ENCODE data around the gene ZFC3H1.
"Not testable (repeated sequence)": the region's sequence is repeated elsewhere in the genome, so short reads cannot be mapped to it uniquely, and the experiment has no call there.

The ZFC3H1 gene

GRCh38 chr12:71691504-71692129, 28.0 kb upstream of the ZFC3H1 start:
- Histone ChIP-seq H3K4me1 (ENCODE audit: control insufficient read depth, insufficient read depth, low read depth, low read length) (peaks cover 4% of the 10 kb centered on the region), H3K4ac (ENCODE audit: low read depth in 1 of 2, low read length in 2 of 2) (no peak overlapping the region), H3K27me3 (ENCODE audit: control insufficient read depth in 1 of 2, insufficient read depth in 1 of 2, low read length in 2 of 2) (no peaks in the 10 kb centered on the region), H2BK5ac (ENCODE audit: low read depth, low read length, poor library complexity, severe bottlenecking) (no peak overlapping the region), H3K14ac (ENCODE audit: low read length in 2 of 2) (no peak overlapping the region), H2AK5ac (ENCODE audit: low read length, severe bottlenecking) (no peak overlapping the region), H2AFZ (ENCODE audit: low read depth, low read length) (no peak overlapping the region), H2BK12ac (ENCODE audit: low read length in 2 of 2) (no peak overlapping the region), H4K91ac (ENCODE audit: low read length) (no peak overlapping the region), H3K4me3 (ENCODE audit: insufficient read depth in 1 of 2, low read depth in 1 of 2, low read length in 2 of 2) (no peak overlapping the region), H3K18ac (ENCODE audit: low read depth in 1 of 2, low read length in 2 of 2) (no peak overlapping the region), H2BK120ac (ENCODE audit: low read depth, low read length) (no peak overlapping the region), H3K79me1 (replicated peaks; ENCODE audit: low read length, poor library complexity, severe bottlenecking) (peaks cover 17% of the 10 kb centered on the region), H3K9ac (ENCODE audit: low read length) (no peak overlapping the region), H4K8ac (ENCODE audit: low read length) (no peak overlapping the region), H3K9me3 (ENCODE audit: control insufficient read depth, low read length) (no peaks in the 10 kb centered on the region), H3K27ac (ENCODE audit: low read length, poor library complexity, severe bottlenecking) (no peak overlapping the region), H3K23ac (ENCODE audit: low read length in 2 of 2) (no peak overlapping the region), H3K36me3 (ENCODE audit: control insufficient read depth in 1 of 2, insufficient read depth in 2 of 2, low read depth in 1 of 2, low read length in 2 of 2) (peaks cover 4 to 6% of the 10 kb centered on the region in 2 experiments), H2BK15ac (ENCODE audit: low read depth, poor library complexity, severe bottlenecking) (no peak overlapping the region), H3K4me2 (ENCODE audit: low read length, poor library complexity, severe bottlenecking) (no peak overlapping the region)
- 81% methylated on average over 2 of the region's 4 CpGs for WGBS
- DNase-seq, result no peak

GRCh38 chr12:71688961-71689570, 25.4 kb upstream of the ZFC3H1 start:
- H3K14ac ChIP-seq (ENCODE audit: low read length in 2 of 2), result no peak overlapping the region
- H3K4me1 ChIP-seq (ENCODE audit: control insufficient read depth, insufficient read depth, low read depth, low read length), result peaks cover 8% of the 10 kb centered on the region
- no peak overlapping the region for H4K91ac ChIP-seq (ENCODE audit: low read length)
- H2BK5ac ChIP-seq (ENCODE audit: low read depth, low read length, poor library complexity, severe bottlenecking), result no peak overlapping the region
- H3K9me3 ChIP-seq (ENCODE audit: control insufficient read depth, low read length), result no peaks in the 10 kb centered on the region
- no peak overlapping the region for H3K23ac ChIP-seq (ENCODE audit: low read length in 2 of 2)
- no peak overlapping the region for H2BK12ac ChIP-seq (ENCODE audit: low read length in 2 of 2)
- no peak overlapping the region for H3K4me3 ChIP-seq (ENCODE audit: insufficient read depth in 1 of 2, low read depth in 1 of 2, low read length in 2 of 2)
- peaks cover 4 to 6% of the 10 kb centered on the region in 2 experiments for H3K36me3 ChIP-seq (ENCODE audit: control insufficient read depth in 1 of 2, insufficient read depth in 2 of 2, low read depth in 1 of 2, low read length in 2 of 2)
- H3K18ac ChIP-seq (ENCODE audit: low read depth in 1 of 2, low read length in 2 of 2), result no peak overlapping the region
- no peak overlapping the region for H3K4me2 ChIP-seq (ENCODE audit: low read length, poor library complexity, severe bottlenecking)
- WGBS, result 98% methylated on average over 3 of the region's 5 CpGs
- H2BK120ac ChIP-seq (ENCODE audit: low read depth, low read length), result no peak overlapping the region
- no peaks in the 10 kb centered on the region for H3K27me3 ChIP-seq (ENCODE audit: control insufficient read depth in 1 of 2, insufficient read depth in 1 of 2, low read length in 2 of 2)
- no peak overlapping the region for H2BK15ac ChIP-seq (ENCODE audit: low read depth, poor library complexity, severe bottlenecking)
- peak overlapping the region; percentile 4 for H3K9ac ChIP-seq (ENCODE audit: low read length)
- H4K8ac ChIP-seq (ENCODE audit: low read length), result no peak overlapping the region
- H2AFZ ChIP-seq (ENCODE audit: low read depth, low read length), result no peak overlapping the region
- H3K79me1 ChIP-seq (replicated peaks; ENCODE audit: low read length, poor library complexity, severe bottlenecking), result peaks cover 9% of the 10 kb centered on the region
- no peak for DNase-seq
- H3K27ac ChIP-seq (ENCODE audit: low read length, poor library complexity, severe bottlenecking), result no peak overlapping the region
- H3K4ac ChIP-seq (ENCODE audit: low read depth in 1 of 2, low read length in 2 of 2), result no peak overlapping the region
- H2AK5ac ChIP-seq (ENCODE audit: low read length, severe bottlenecking), result no peak overlapping the region

- H3K14ac ChIP-seq (ENCODE audit: low read length in 2 of 2); H4K8ac ChIP-seq (ENCODE audit: low read length); H4K91ac ChIP-seq (ENCODE audit: low read length); H3K4me1 ChIP-seq (ENCODE audit: control insufficient read depth, insufficient read depth, low read depth, low read length); H3K27me3 ChIP-seq (ENCODE audit: control insufficient read depth in 1 of 2, insufficient read depth in 1 of 2, low read length in 2 of 2); H3K18ac ChIP-seq (ENCODE audit: low read depth in 1 of 2, low read length in 2 of 2); DNase-seq; H2AFZ ChIP-seq (ENCODE audit: low read depth, low read length); H3K9me3 ChIP-seq (ENCODE audit: control insufficient read depth, low read length); H2BK15ac ChIP-seq (ENCODE audit: low read depth, poor library complexity, severe bottlenecking); H2BK5ac ChIP-seq (ENCODE audit: low read depth, low read length, poor library complexity, severe bottlenecking); H3K27ac ChIP-seq (ENCODE audit: low read length, poor library complexity, severe bottlenecking); H2BK12ac ChIP-seq (ENCODE audit: low read length in 2 of 2); H3K4ac ChIP-seq (ENCODE audit: low read depth in 1 of 2, low read length in 2 of 2); H3K23ac ChIP-seq (ENCODE audit: low read length in 2 of 2); H2BK120ac ChIP-seq (ENCODE audit: low read depth, low read length); H3K79me1 ChIP-seq (replicated peaks; ENCODE audit: low read length, poor library complexity, severe bottlenecking); H2AK5ac ChIP-seq (ENCODE audit: low read length, severe bottlenecking); H3K36me3 ChIP-seq (ENCODE audit: control insufficient read depth in 1 of 2, insufficient read depth in 2 of 2, low read depth in 1 of 2, low read length in 2 of 2): not testable (repeated sequence)
- Histone ChIP-seq H3K4me2 (ENCODE audit: low read length, poor library complexity, severe bottlenecking) (peak overlapping the region; percentile 63), H3K9ac (ENCODE audit: low read length) (peak overlapping the region; percentile 91), H3K4me3 (ENCODE audit: insufficient read depth in 1 of 2, low read depth in 1 of 2, low read length in 2 of 2) (peak overlapping the region in 1 of 2 experiments; percentile 85)
- 91% methylated on average over 8 of the region's 11 CpGs for WGBS
These were observed 23.5 kb upstream of the ZFC3H1 start for GRCh38 chr12:71687172-71687571.

- Histone ChIP-seq H3K4me2 (ENCODE audit: low read length, poor library complexity, severe bottlenecking) (peak overlapping the region; percentile 63), H3K36me3 (ENCODE audit: control insufficient read depth in 1 of 2, insufficient read depth in 2 of 2, low read depth in 1 of 2, low read length in 2 of 2) (peaks cover 0 to 2% of the 10 kb centered on the region in 2 experiments)
These were observed 23.0 kb upstream of the ZFC3H1 start for GRCh38 chr12:71686658-71687025.

More at GRCh38 chr12:71686658-71687025, 23.0 kb upstream of the ZFC3H1 start:
- no peak overlapping the region for H2BK120ac ChIP-seq (ENCODE audit: low read depth, low read length)
- no peak overlapping the region for H2BK12ac ChIP-seq (ENCODE audit: low read length in 2 of 2)
- H3K18ac ChIP-seq (ENCODE audit: low read depth in 1 of 2, low read length in 2 of 2), result no peak overlapping the region
- no peak overlapping the region for H4K8ac ChIP-seq (ENCODE audit: low read length)
- H3K79me1 ChIP-seq (replicated peaks; ENCODE audit: low read length, poor library complexity, severe bottlenecking), result peaks cover 6% of the 10 kb centered on the region
- H4K91ac ChIP-seq (ENCODE audit: low read length), result no peak overlapping the region
- no peaks in the 10 kb centered on the region for H3K27me3 ChIP-seq (ENCODE audit: control insufficient read depth in 1 of 2, insufficient read depth in 1 of 2, low read length in 2 of 2)
- no peak overlapping the region for H2BK5ac ChIP-seq (ENCODE audit: low read depth, low read length, poor library complexity, severe bottlenecking)
- H3K9me3 ChIP-seq (ENCODE audit: control insufficient read depth, low read length), result no peaks in the 10 kb centered on the region
- H2AK5ac ChIP-seq (ENCODE audit: low read length, severe bottlenecking), result no peak overlapping the region
- no peak overlapping the region for H3K14ac ChIP-seq (ENCODE audit: low read length in 2 of 2)
- H3K9ac ChIP-seq (ENCODE audit: low read length), result peak overlapping the region; percentile 91
- no peak overlapping the region for H3K4ac ChIP-seq (ENCODE audit: low read depth in 1 of 2, low read length in 2 of 2)
- no peak overlapping the region for H3K23ac ChIP-seq (ENCODE audit: low read length in 2 of 2)
- WGBS, result 0% methylated on average over 1 of the region's 3 CpGs
- no peak overlapping the region for H2AFZ ChIP-seq (ENCODE audit: low read depth, low read length)
- peaks cover 8% of the 10 kb centered on the region for H3K4me1 ChIP-seq (ENCODE audit: control insufficient read depth, insufficient read depth, low read depth, low read length)
- no peak for DNase-seq
- no peak overlapping the region for H2BK15ac ChIP-seq (ENCODE audit: low read depth, poor library complexity, severe bottlenecking)
- H3K27ac ChIP-seq (ENCODE audit: low read length, poor library complexity, severe bottlenecking), result peak overlapping the region; percentile 67
- H3K4me3 ChIP-seq (ENCODE audit: insufficient read depth in 1 of 2, low read depth in 1 of 2, low read length in 2 of 2), result peak overlapping the region; percentile 85 to 94

All from mesenchymal stem cell (in vitro differentiated cells and primary cell).